PC-3 (cell line): ENCODE measurements around the gene STK32C. TPM values are rescaled to one million over a fixed set of nuclear protein-coding genes. Genes with fewer than 3 reads are reported as not detected.

Source experiments
- ATAC-seq: fragments of 200-7000 bp; cut with Tn5 transposase; 2 replicates; pipeline ENCODE4 v1.9.1; 2020; ENCODE audit warnings: mild to moderate bottlenecking, moderate library complexity
- BruUV-seq: library from RNA; stranded (reverse); fragments of 400-500 nt; replicated peaks from 2 replicates; lab custom pipeline; 2021; lab: Mats Ljungman, UMichigan
- CTCF ChIA-PET: fragments of 300-600 bp; sonication (Branson Sonifier 250); formaldehyde crosslinking; loops from one replicate; lab custom pipeline; 2022; ENCODE audit warnings: antibody characterized with exemption; lab: Charles Lee
- POLR2A ChIA-PET: fragments of 300-600 bp; sonication (Branson Sonifier 250); formaldehyde crosslinking; loops from one replicate; lab custom pipeline; 2022; ENCODE audit warnings: antibody characterized with exemption; ENCODE audit not compliant: unreplicated experiment; lab: Charles Lee
- DNase-seq: peaks from one replicate; pipeline ENCODE4 v3.0.0-alpha.2; 2015
- H2AFZ ChIP-seq: fragments of 300-600 bp; sonication (generic); 2 replicates; pipeline ENCODE4 v1.6.0; 2016; ENCODE audit warnings: antibody characterized with exemption, low read length
- H3F3A ChIP-seq: fragments of 300-600 bp; sonication (generic); one replicate; pipeline ENCODE4 v1.6.0; 2017; ENCODE audit warnings: antibody characterized with exemption, low read length, control low read depth, mild to moderate bottlenecking; ENCODE audit not compliant: unreplicated experiment
- H3K27ac ChIP-seq: fragments of 300-600 bp; sonication (generic); 2 replicates; pipeline ENCODE4 v1.5.1; 2016; ENCODE audit warnings: mild to moderate bottlenecking, low read length
- H3K27me3 ChIP-seq: fragments of 300-600 bp; sonication (generic); 2 replicates; pipeline ENCODE4 v1.6.1; 2016; ENCODE audit warnings: low read length, mixed read lengths
- H3K36me3 ChIP-seq: fragments of 300-600 bp; sonication (generic); 2 replicates; pipeline ENCODE4 v1.6.1; 2016; ENCODE audit warnings: low read depth, mixed run types, low read length, mixed read lengths
- H3K4me1 ChIP-seq: fragments of 300-600 bp; sonication (generic); 2 replicates; pipeline ENCODE4 v1.5.1; 2016; ENCODE audit warnings: low read length; ENCODE audit not compliant: insufficient read depth
- H3K4me2 ChIP-seq: fragments of 300-600 bp; sonication (generic); 2 replicates; pipeline ENCODE4 v1.6.0; 2016; ENCODE audit warnings: low read length
- H3K4me3 ChIP-seq: fragments of 300-600 bp; sonication (generic); 2 replicates; pipeline ENCODE4 v1.5.1; 2016; ENCODE audit warnings: mild to moderate bottlenecking, low read length, mixed read lengths
- H3K79me2 ChIP-seq: fragments of 300-600 bp; sonication (generic); 2 replicates; pipeline ENCODE4 v1.6.1; 2017; ENCODE audit warnings: low read length, mixed read lengths
- H3K9ac ChIP-seq: fragments of 300-600 bp; sonication (generic); 2 replicates; pipeline ENCODE4 v1.6.0; 2016; ENCODE audit warnings: mild to moderate bottlenecking, low read length
- H3K9me2 ChIP-seq: fragments of 300-600 bp; sonication (generic); replicated peaks from 2 replicates; pipeline ENCODE4 v1.6.1; 2016; ENCODE audit warnings: mixed run types, low read length, mixed read lengths
- H3K9me3 ChIP-seq: fragments of 300-600 bp; sonication (generic); 2 replicates; pipeline ENCODE4 v1.6.1; 2016; ENCODE audit warnings: low read length, mixed read lengths
- H4K20me1 ChIP-seq: fragments of 300-600 bp; sonication (generic); 2 replicates; pipeline ENCODE4 v1.6.1; 2016; ENCODE audit warnings: low read length, mixed read lengths
- CTCF ChIP-seq: fragments of 300-600 bp; sonication (generic); conservative IDR thresholded peaks from 2 replicates; pipeline ENCODE4 v1.5.1; 2017; ENCODE audit warnings: antibody characterized with exemption, low read depth, mild to moderate bottlenecking, low read length
- EZH2 ChIP-seq: fragments of 300-600 bp; sonication (generic); IDR thresholded peaks from one replicate; pipeline ENCODE4 v1.6.1; 2017; ENCODE audit warnings: antibody characterized with exemption, mild to moderate bottlenecking, low read length; ENCODE audit not compliant: unreplicated experiment
- EZH2phosphoT487 ChIP-seq: fragments of 300-600 bp; sonication (generic); IDR thresholded peaks from 2 replicates; pipeline ENCODE4 v1.6.1; 2018; ENCODE audit warnings: mild to moderate bottlenecking, antibody characterized with exemption, low read length, borderline replicate concordance
- intact Hi-C: fragments of 100-400 bp; cut with micrococcal nuclease; formaldehyde crosslinking; loops from 2 replicates; pipeline ENCODE4 v1.9.0; 2023
- total RNA-seq: library from RNA; depleted of rRNA; stranded (reverse); fragments of >200 nt; gene quantifications from 2 replicates; pipeline ENCODE4 v1.2.3, GENCODE V29; 2014

Gene STK32C
- total RNA-seq, 1 experiment from 2014 or later, result 28.3 TPM

GRCh38 chr10:132225849-132226205 lies 81.9 kb downstream of the STK32C start:
- CTCF ChIA-PET, result no interaction called here
- intact Hi-C loops, result no loop called here
- POLR2A ChIA-PET, result no interaction called here

GRCh38 chr10:132225073-132225848 lies 82.5 kb downstream of the STK32C start:
- Histone ChIP-seq H3K4me1 (no peaks in the 10 kb centered on the region), H3K79me2 (no peaks in the 10 kb centered on the region), H3K36me3 (no peaks in the 10 kb centered on the region), H3K9me3 (no peaks in the 10 kb centered on the region), H3K4me2 (no peak overlapping the region), H3K27ac (no peak overlapping the region), H3K4me3 (no peak overlapping the region), H3K27me3 (no peaks in the 10 kb centered on the region), H3F3A (no peaks in the 10 kb centered on the region), H2AFZ (no peak overlapping the region), H4K20me1 (no peaks in the 10 kb centered on the region), H3K9ac (no peak overlapping the region), H3K9me2 (no peaks in the 10 kb centered on the region)
- TF ChIP-seq EZH2, result no peak
- no peak for TF ChIP-seq CTCF
- TF ChIP-seq EZH2phosphoT487, result no peak
- BruUV-seq, result no TSS peak
- no peak for ATAC-seq
- no peak for DNase-seq
- intact Hi-C loops, result no loop called here
- ChIA-PET POLR2A (no interaction called here), CTCF (no interaction called here)

More at GRCh38 chr10:132225849-132226205, 81.9 kb downstream of the STK32C start:
- no peak for DNase-seq
- Histone ChIP-seq H3F3A (no peaks in the 10 kb centered on the region), H3K79me2 (no peaks in the 10 kb centered on the region), H3K4me1 (no peaks in the 10 kb centered on the region), H4K20me1 (no peaks in the 10 kb centered on the region), H3K9me3 (no peaks in the 10 kb centered on the region), H3K9me2 (no peaks in the 10 kb centered on the region), H3K4me2 (no peak overlapping the region), H3K27ac (no peak overlapping the region), H2AFZ (no peak overlapping the region), H3K4me3 (no peak overlapping the region), H3K36me3 (no peaks in the 10 kb centered on the region), H3K27me3 (no peaks in the 10 kb centered on the region), H3K9ac (no peak overlapping the region)
- TF ChIP-seq EZH2phosphoT487, result no peak
- no peak for TF ChIP-seq EZH2
- TF ChIP-seq CTCF, result no peak
- ATAC-seq, result no peak
- BruUV-seq, result no TSS peak

- Histone ChIP-seq H3K4me2 (no peak overlapping the region), H3K79me2 (no peaks in the 10 kb centered on the region), H2AFZ (no peak overlapping the region), H3K27ac (no peak overlapping the region), H3K9ac (no peak overlapping the region), H3K27me3 (no peaks in the 10 kb centered on the region), H3K36me3 (no peaks in the 10 kb centered on the region), H3K9me3 (no peaks in the 10 kb centered on the region), H3K4me3 (no peak overlapping the region), H3K9me2 (no peaks in the 10 kb centered on the region), H4K20me1 (no peaks in the 10 kb centered on the region), H3K4me1 (no peaks in the 10 kb centered on the region), H3F3A (no peaks in the 10 kb centered on the region)
- no TSS peak for BruUV-seq
- ChIA-PET CTCF (interaction anchor here (0.6 kb wide), 1 partner anchor 41 kb away, joined by 3 read pairs; no protein-coding TSS in a partner anchor), POLR2A (no interaction called here)
- TF ChIP-seq CTCF (no peak), EZH2 (no peak), EZH2phosphoT487 (no peak)
- intact Hi-C loops, result loop anchor here (5.0 kb wide), 1 partner anchor 228 kb away; no protein-coding TSS in a partner anchor
- DNase-seq (no peak), ATAC-seq (no peak)
Measured at GRCh38 chr10:132224343-132225072, 83.2 kb downstream of the STK32C start.
